ENCODE results near the gene ATP8A1.

- TF ChIP-seq POLR2A (IDR thresholded peaks at IDR 0.05) (no peak), CTCF (IDR thresholded peaks at IDR 0.05) (no peak)
Observed at GRCh38 chr4:42612898-42613297, 44.0 kb downstream of the ATP8A1 start.

All from adrenal gland (tissue), 5 donors.